GM21367 (cell line): ENCODE data around the gene TYRO3.
"Not testable (repeated sequence)": the region's sequence is repeated elsewhere in the genome, so short reads cannot be mapped to it uniquely, and the experiment has no call there.

Source experiments
- ATAC-seq: cut with Tn5 transposase; IDR thresholded peaks from one replicate; pipeline ENCODE4 v1.9.1; 2021; ENCODE audit not compliant: unreplicated experiment

The TYRO3 gene

GRCh38 chr15:41553731-41554130 is 5.3 kb upstream of the TYRO3 start:
- ATAC-seq: no peak

- ATAC-seq: no peak
Observed at GRCh38 chr15:41554343-41554742, 4.7 kb upstream of the TYRO3 start.

- ATAC-seq: no peak
Observed at GRCh38 chr15:41554915-41555314, 4.1 kb upstream of the TYRO3 start.

- ATAC-seq: no peak
Observed at GRCh38 chr15:41556677-41557076, 2.3 kb upstream of the TYRO3 start.

GRCh38 chr15:41557673-41558399 is 1.2 kb upstream of the TYRO3 start:
- no peak for ATAC-seq

GRCh38 chr15:41559239-41559782 is 299 bp downstream of the TYRO3 start:
- no peak for ATAC-seq

- ATAC-seq: no peak
Observed at GRCh38 chr15:41560572-41560874, 1.5 kb downstream of the TYRO3 start.

GRCh38 chr15:41561104-41561776 is 2.2 kb downstream of the TYRO3 start:
- ATAC-seq: no peak

GRCh38 chr15:41561777-41562145 is 2.7 kb downstream of the TYRO3 start:
- no peak for ATAC-seq

GRCh38 chr15:41562244-41562643 is 3.2 kb downstream of the TYRO3 start:
- ATAC-seq: no peak

- ATAC-seq: no peak
Observed at GRCh38 chr15:41562784-41563198, 3.8 kb downstream of the TYRO3 start.

- no peak for ATAC-seq
Observed at GRCh38 chr15:41564286-41564959, 5.4 kb downstream of the TYRO3 start.

- no peak for ATAC-seq
Observed at GRCh38 chr15:41564960-41565502, 6.0 kb downstream of the TYRO3 start.

- ATAC-seq: no peak
Observed at GRCh38 chr15:41565702-41566101, 6.7 kb downstream of the TYRO3 start.

- no peak for ATAC-seq
Observed at GRCh38 chr15:41566121-41566885, 7.3 kb downstream of the TYRO3 start.

- ATAC-seq: no peak
Observed at GRCh38 chr15:41567261-41567660, 8.2 kb downstream of the TYRO3 start.

- ATAC-seq: no peak
Observed at GRCh38 chr15:41567862-41568261, 8.8 kb downstream of the TYRO3 start.

- ATAC-seq: no peak
Observed at GRCh38 chr15:41568350-41569017, 9.5 kb downstream of the TYRO3 start.

- ATAC-seq: not testable (repeated sequence)
Observed at GRCh38 chr15:41569232-41569631, 10.2 kb downstream of the TYRO3 start.

GRCh38 chr15:41570764-41571163 is 11.8 kb downstream of the TYRO3 start:
- ATAC-seq: no peak
